Aorta (tissue), 5 donors: ENCODE results near the gene POTEE. TPM values are rescaled to one million over a fixed set of nuclear protein-coding genes. Genes with fewer than 3 reads are reported as not detected.
"Not testable (repeated sequence)": the region's sequence is repeated elsewhere in the genome, so short reads cannot be mapped to it uniquely, and the experiment has no call there.

ENCODE experiments used
- ATAC-seq: fragments of 200-7000 bp; cut with Tn5 transposase; one replicate; pipeline ENCODE4 v1.9.1; 2022; ENCODE audit warnings: moderate library complexity; ENCODE audit not compliant: low FRiP score
- DNase-seq, 2 donors: peaks; one replicate each; pipeline ENCODE4 v3.0.0-alpha.2; 2020
- H3K27ac ChIP-seq, 2 donors: one replicate each; pipeline ENCODE4 v1.5.1; 2013; ENCODE audit warnings: low read length in 2 of 2, mild to moderate bottlenecking in 2 of 2, moderate library complexity in 2 of 2, control low read depth in 1 of 2, inconsistent platforms in 1 of 2, low read depth in 1 of 2
- H3K27me3 ChIP-seq, 2 donors: one replicate each; pipeline ENCODE4 v1.6.1; 2013; ENCODE audit warnings: control low read depth in 1 of 2, low read length in 1 of 2, mild to moderate bottlenecking in 1 of 2, moderate library complexity in 1 of 2; ENCODE audit not compliant: insufficient read depth in 2 of 2, control insufficient read depth in 1 of 2
- H3K36me3 ChIP-seq, 2 donors: one replicate each; pipeline ENCODE4 v1.6.1; 2013; ENCODE audit warnings: control low read depth in 1 of 2, low read length in 1 of 2, mild to moderate bottlenecking in 1 of 2; ENCODE audit not compliant: insufficient read depth in 2 of 2, control insufficient read depth in 1 of 2
- H3K4me1 ChIP-seq, 2 donors: one replicate each; pipeline ENCODE4 v1.6.1; 2013; ENCODE audit warnings: low read length in 2 of 2, control low read depth in 1 of 2, mild to moderate bottlenecking in 1 of 2, moderate library complexity in 1 of 2; ENCODE audit not compliant: insufficient read depth in 2 of 2, control insufficient read depth in 1 of 2
- H3K4me3 ChIP-seq, 2 donors: one replicate each; pipeline ENCODE4 v1.5.1; 2013; ENCODE audit warnings: low read length in 2 of 2, control low read depth in 1 of 2, mild to moderate bottlenecking in 1 of 2
- H3K9me3 ChIP-seq: one replicate; pipeline ENCODE4 v1.6.1; 2013; ENCODE audit warnings: mild to moderate bottlenecking, low read length; ENCODE audit not compliant: control insufficient read depth
- WGBS, 2 donors: extraction: QIAGEN DNeasy Blood & Tissue Kit; methylation state at CpG; one replicate each; pipeline ENCODE4 v1.1.7; 2013; 5-methylcytosine and 5-hydroxymethylcytosine counted together
- intact Hi-C, 2 donors: fragments of 100-400 bp; cut with DNase I; formaldehyde crosslinking; loops; one replicate each; pipeline versions ENCODE4 v1.14.2 to v1.15.0; 2022
- polyA plus RNA-seq, 2 donors: library from polyadenylated mRNA; stranded (reverse); fragments of 200-250 nt; gene quantifications; one replicate each; pipeline ENCODE4 v1.2.3, GENCODE V29; 2013
- total RNA-seq, 2 donors: library from RNA; stranded (reverse); fragmentation: NEBNext Ultra II Directional; extraction: Animal tissue kit (Norgen Biotek cat#: 25700); gene quantifications; one replicate each; pipeline ENCODE4 v1.2.1, GENCODE V29; 2021
- donor health status: healthy with polysubstance abuse.
- donor health status: Bipolar disorder and iron deficiency.
- donor health status: DM: no; HTN: no; CAD: no.
- donor health status: DM: no; HTN: no; CAD: no.
- donor health status: DM: yes; HTN: yes; CAD: no.

The POTEE gene
- total and polyA plus RNA-seq, 4 donors = 0.26 to 0.33 TPM; not detected in 2

GRCh38 chr2:131207839-131208238 is 1.5 kb upstream of the POTEE start:
- DNase-seq, H3K27me3 ChIP-seq, intact Hi-C loops, H3K4me1 ChIP-seq, H3K36me3 ChIP-seq, H3K27ac ChIP-seq, ATAC-seq, H3K9me3 ChIP-seq, H3K4me3 ChIP-seq: not testable (repeated sequence)
- WGBS, 2 donors = 89 to 90% methylated on average over 5 to 6 of the region's 9 CpGs

- DNase-seq, intact Hi-C loops, H3K27ac ChIP-seq, ATAC-seq, H3K36me3 ChIP-seq, H3K9me3 ChIP-seq, H3K27me3 ChIP-seq, H3K4me1 ChIP-seq, H3K4me3 ChIP-seq: not testable (repeated sequence)
- WGBS, 2 donors = 87% methylated on average over 5 to 14 of the region's 14 CpGs
Observed at GRCh38 chr2:131209773-131210104, 403 bp downstream of the POTEE start.

DNA sequence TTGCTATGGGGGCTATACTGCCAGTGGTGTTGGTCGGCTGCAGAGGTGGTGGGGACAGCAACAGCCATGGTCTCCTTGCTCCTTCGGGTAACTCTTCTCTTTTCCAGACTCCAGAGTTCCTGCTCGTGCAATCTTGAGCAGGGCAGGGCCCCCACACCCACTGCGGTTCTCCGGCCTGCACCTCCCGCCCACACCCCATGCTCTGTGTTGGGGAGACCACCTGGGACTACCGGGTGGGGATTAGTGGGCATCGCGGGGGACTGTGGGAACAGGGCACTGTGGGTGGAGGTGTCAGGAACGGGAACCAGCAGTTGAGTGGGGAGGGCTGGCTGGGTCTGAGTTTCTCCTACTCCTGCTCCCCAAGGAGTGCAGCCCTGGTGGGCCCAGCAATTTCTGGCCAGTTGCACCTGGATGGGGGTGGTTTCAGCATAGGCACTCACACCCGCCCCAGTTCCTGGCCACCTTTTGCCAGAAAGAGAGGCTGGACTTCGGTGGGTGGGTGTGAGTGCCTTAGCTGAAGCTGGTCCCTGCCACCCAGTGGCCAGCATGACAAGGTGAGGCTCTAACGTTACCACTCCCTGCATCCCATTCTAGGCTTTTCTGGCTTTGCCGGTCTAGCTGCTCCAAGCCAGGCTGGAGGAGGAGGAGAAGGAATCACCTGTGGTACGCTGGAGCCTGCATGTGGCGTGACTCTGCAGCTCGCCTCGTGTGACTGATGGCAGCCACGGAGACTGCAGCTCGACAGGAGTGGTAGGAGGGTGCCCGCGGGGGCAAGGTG is 1.3 kb downstream of the POTEE start:
- H3K4me1 ChIP-seq, H3K9me3 ChIP-seq, DNase-seq, intact Hi-C loops, H3K4me3 ChIP-seq, ATAC-seq, H3K27ac ChIP-seq, H3K36me3 ChIP-seq, H3K27me3 ChIP-seq: not testable (repeated sequence)
- WGBS, 2 donors = 81 to 89% methylated on average over 8 to 16 of the region's 22 CpGs

DNA sequence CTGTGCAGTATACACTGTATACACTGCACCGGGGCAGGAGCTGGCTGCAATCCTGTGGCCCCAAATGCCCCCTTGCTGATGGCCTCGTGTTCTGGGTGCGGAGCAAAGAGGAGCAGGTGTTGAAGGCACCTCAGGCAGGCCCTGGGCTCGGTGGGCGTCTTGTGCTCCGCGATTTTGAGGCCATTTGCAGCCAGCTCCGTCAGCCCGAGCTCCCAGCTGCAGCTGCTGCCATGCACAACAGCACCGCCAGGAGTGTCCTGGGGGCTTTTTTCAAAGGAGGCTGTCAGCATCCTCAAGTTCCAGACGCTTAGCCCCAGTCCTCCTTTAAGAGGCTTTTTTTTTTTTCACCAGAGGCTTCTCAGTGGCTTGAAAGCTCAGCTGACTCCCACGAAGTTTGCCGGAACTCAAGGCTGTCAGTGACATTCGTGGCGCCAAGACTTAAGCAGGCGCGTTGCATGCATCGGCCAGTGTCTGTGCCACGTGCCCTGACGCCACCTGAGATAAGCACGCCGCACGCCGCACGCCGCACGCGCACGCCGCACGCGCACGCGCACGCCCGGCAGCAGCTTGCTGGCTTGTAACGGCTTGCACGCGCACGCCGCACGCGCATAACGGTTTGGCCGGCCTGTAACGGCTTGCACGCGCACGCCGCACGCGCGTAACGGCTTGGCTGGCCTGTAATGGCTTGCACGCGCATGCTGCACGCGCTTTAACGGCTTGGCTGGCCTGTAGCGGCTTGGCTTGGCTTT is 8.1 kb downstream of the POTEE start:
- H3K27me3 ChIP-seq, H3K4me3 ChIP-seq, H3K9me3 ChIP-seq, H3K27ac ChIP-seq, H3K4me1 ChIP-seq, H3K36me3 ChIP-seq, DNase-seq, ATAC-seq, intact Hi-C loops: not testable (repeated sequence)
- WGBS, 2 donors = 95% methylated on average over 32 to 44 of the region's 60 CpGs

DNA sequence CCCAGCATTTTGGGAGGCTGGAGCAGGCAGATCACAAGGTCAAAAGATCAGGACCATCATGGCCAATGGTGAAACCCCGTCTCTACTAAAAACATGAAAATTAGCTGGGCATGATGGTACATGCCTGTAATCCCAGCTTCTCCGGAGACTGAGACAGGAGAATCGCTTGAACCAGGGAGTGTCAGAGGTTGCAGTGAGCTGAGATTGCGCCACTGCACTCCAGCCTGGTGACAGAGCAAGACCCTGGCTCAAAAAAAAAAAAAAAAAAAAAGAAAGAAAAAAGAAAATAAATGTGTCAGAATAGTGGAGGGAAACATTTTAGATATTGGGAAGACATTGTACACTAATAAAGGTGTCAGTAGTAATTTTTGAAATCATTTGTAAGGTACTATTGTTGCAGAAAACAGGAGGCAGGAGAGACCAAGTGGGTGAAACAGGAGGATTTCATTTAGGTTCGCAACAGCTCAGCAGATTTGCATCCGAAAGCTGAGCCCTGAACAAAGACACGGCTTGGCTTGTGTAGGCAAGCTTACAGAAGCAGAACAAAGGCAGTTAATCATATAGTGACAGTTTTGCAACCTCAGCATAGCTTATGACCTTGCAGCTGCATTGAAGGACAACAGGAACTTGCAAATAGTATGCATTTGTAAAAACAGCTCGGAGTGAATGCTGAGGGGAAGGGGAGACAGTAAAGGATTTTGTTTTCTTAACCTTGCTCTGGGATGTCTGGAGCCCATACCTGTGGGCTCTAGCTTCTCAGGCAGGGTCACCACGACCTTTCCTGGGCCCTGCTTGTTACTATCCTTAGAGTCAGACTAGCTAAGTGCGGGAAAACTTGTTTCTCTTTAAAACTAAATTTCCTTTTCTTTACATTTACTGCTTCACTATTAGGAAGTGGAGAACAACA is 26.5 kb downstream of the POTEE start:
- H3K36me3 ChIP-seq, ATAC-seq, H3K4me1 ChIP-seq, intact Hi-C loops, H3K27ac ChIP-seq, H3K9me3 ChIP-seq, H3K4me3 ChIP-seq, H3K27me3 ChIP-seq, DNase-seq: not testable (repeated sequence)
- 32 to 35% methylated on average over 6 to 10 of the region's 10 CpGs for WGBS, 2 donors

Other genes starting within 250 kb of the POTEE start
- 10 to 100 TPM; 80.3 to 86.7 TPM for gene FAM168B, start 116.1 kb upstream of the POTEE start, total RNA-seq
- gene FAM168B, start 116.1 kb upstream of the POTEE start, polyA plus RNA-seq = 10 to 100 TPM; 31.3 to 35.8 TPM
- gene PLEKHB2, start 104.2 kb upstream of the POTEE start, total RNA-seq = 10 to 100 TPM; 23.8 to 41.3 TPM
- 10 to 100 TPM; 17.4 to 31.3 TPM for gene PLEKHB2, start 104.2 kb upstream of the POTEE start, polyA plus RNA-seq
- not detected for gene RAB6D, start 154.6 kb downstream of the POTEE start, total RNA-seq
- gene RAB6D, start 154.6 kb downstream of the POTEE start, polyA plus RNA-seq = not detected